GM23338 (cell line): ENCODE results near the gene B3GALNT1. TPM values are rescaled to one million over a fixed set of nuclear protein-coding genes. Genes with fewer than 3 reads are reported as not detected.

Experiments
- ATAC-seq: fragments of 200-7000 bp; cut with Tn5 transposase; 3 replicates; pipeline ENCODE4 v1.9.1; 2020
- DNase-seq: peaks from one replicate; pipeline ENCODE4 v3.0.0-alpha.2; 2015; ENCODE audit warnings: low spot score
- H2AFZ ChIP-seq: fragments of 200-600 bp; sonication (generic); 2 replicates; pipeline ENCODE4 v1.8.0; 2016; ENCODE audit warnings: antibody characterized with exemption, mild to moderate bottlenecking, moderate library complexity
- H3F3A ChIP-seq: fragments of 200-600 bp; sonication (generic); replicated peaks from 2 replicates; pipeline ENCODE4 v1.8.0; 2017; ENCODE audit warnings: antibody characterized with exemption, mixed run types, low read depth
- H3K27ac ChIP-seq: fragments of 200-600 bp; sonication (generic); 2 replicates; pipeline ENCODE4 v1.6.1; 2016; ENCODE audit warnings: low read depth
- H3K27me3 ChIP-seq: fragments of 200-600 bp; sonication (generic); 2 replicates; pipeline ENCODE4 v1.8.0; 2016; ENCODE audit warnings: mild to moderate bottlenecking, mixed run types, moderate library complexity; ENCODE audit not compliant: insufficient read depth
- H3K36me3 ChIP-seq: fragments of 200-600 bp; sonication (generic); 2 replicates; pipeline ENCODE4 v1.8.0; 2016; ENCODE audit warnings: mild to moderate bottlenecking; ENCODE audit not compliant: insufficient read depth
- H3K4me1 ChIP-seq: fragments of 200-600 bp; sonication (generic); 2 replicates; pipeline ENCODE4 v1.8.0; 2016; ENCODE audit warnings: mild to moderate bottlenecking, moderate library complexity; ENCODE audit not compliant: insufficient read depth
- H3K4me2 ChIP-seq: fragments of 200-600 bp; sonication (generic); 2 replicates; pipeline ENCODE4 v1.7.1; 2017; ENCODE audit warnings: mixed run types
- H3K4me3 ChIP-seq: fragments of 200-600 bp; sonication (generic); 2 replicates; pipeline ENCODE4 v1.6.1; 2016; ENCODE audit warnings: mixed run types
- H3K79me2 ChIP-seq: fragments of 200-600 bp; sonication (generic); replicated peaks from 2 replicates; pipeline ENCODE4 v1.8.0; 2017; ENCODE audit warnings: mild to moderate bottlenecking; ENCODE audit not compliant: insufficient read depth
- H3K9me2 ChIP-seq: fragments of 200-600 bp; sonication (generic); 2 replicates; pipeline ENCODE4 v1.8.0; 2017; ENCODE audit not compliant: insufficient read depth
- H4K20me1 ChIP-seq: fragments of 200-600 bp; sonication (generic); replicated peaks from 2 replicates; pipeline ENCODE4 v1.8.0; 2017; ENCODE audit warnings: mild to moderate bottlenecking; ENCODE audit not compliant: insufficient read depth
- H3K27ac Mint-ChIP-seq: 2 replicates; pipeline ENCODE4 v1.8.0; 2020; ENCODE audit warnings: inconsistent platforms, mild to moderate bottlenecking, moderate library complexity, mixed read lengths
- H3K27me3 Mint-ChIP-seq: 3 replicates; pipeline ENCODE4 v1.8.0; 2022; ENCODE audit warnings: low read depth, mild to moderate bottlenecking, moderate library complexity, mixed read lengths, inconsistent platforms; ENCODE audit not compliant: insufficient read depth, poor library complexity
- H3K36me3 Mint-ChIP-seq: 3 replicates; pipeline ENCODE4 v1.8.0; 2021; ENCODE audit warnings: low read depth, mild to moderate bottlenecking, inconsistent platforms, moderate library complexity, mixed read lengths
- H3K4me1 Mint-ChIP-seq: 3 replicates; pipeline ENCODE4 v1.8.0; 2020; ENCODE audit warnings: mild to moderate bottlenecking, inconsistent platforms, mixed read lengths
- H3K4me3 Mint-ChIP-seq: 3 replicates; pipeline ENCODE4 v1.8.0; 2021; ENCODE audit warnings: moderate library complexity, mild to moderate bottlenecking, inconsistent platforms, mixed read lengths
- H3K9me3 Mint-ChIP-seq: 3 replicates; pipeline ENCODE4 v1.8.0; 2020; ENCODE audit warnings: moderate library complexity, mild to moderate bottlenecking, inconsistent platforms, mixed read lengths
- CREB1 ChIP-seq: fragments of 250-450 bp; sonication (Bioruptor Pico); IDR thresholded peaks from 2 replicates; pipeline ENCODE4 v1.5.0; 2020; ENCODE audit warnings: low read depth, mild to moderate bottlenecking, moderate library complexity
- CTCF ChIP-seq, 2 experiments: fragments of 200-600 bp in 1 of 2; sonication (generic) in 1 of 2; conservative IDR thresholded peaks; 2 replicates each; pipeline versions ENCODE4 v1.5.1 to v1.6.1; 2016 to 2017; ENCODE audit warnings: antibody characterized with exemption in 2 of 2, low read depth in 2 of 2, mild to moderate bottlenecking in 2 of 2, moderate library complexity in 1 of 2
- ETS1 ChIP-seq: IDR thresholded peaks from 2 replicates; pipeline ENCODE4 v1.6.1; 2016; ENCODE audit warnings: antibody characterized with exemption
- EZH2 ChIP-seq: fragments of 200-600 bp; sonication (generic); IDR thresholded peaks from one replicate; pipeline ENCODE4 v1.8.0; 2017; ENCODE audit warnings: antibody characterized with exemption, mild to moderate bottlenecking, low read depth; ENCODE audit not compliant: unreplicated experiment
- EZH2phosphoT487 ChIP-seq: fragments of 200-600 bp; sonication (generic); IDR thresholded peaks from one replicate; pipeline ENCODE4 v1.8.1; 2018; ENCODE audit warnings: antibody characterized with exemption; ENCODE audit not compliant: unreplicated experiment
- NANOG ChIP-seq: IDR thresholded peaks from 2 replicates; pipeline ENCODE4 v1.6.1; 2016; ENCODE audit warnings: antibody characterized with exemption, borderline replicate concordance
- POLR2AphosphoS5 ChIP-seq: IDR thresholded peaks from 2 replicates; pipeline ENCODE4 v1.6.1; 2016; ENCODE audit warnings: antibody characterized with exemption, low read depth
- REST ChIP-seq: IDR thresholded peaks from one replicate; pipeline ENCODE4 v1.6.1; 2018; ENCODE audit warnings: antibody characterized with exemption; ENCODE audit not compliant: unreplicated experiment
- ZNF114 ChIP-seq: fragments of 250-450 bp; sonication (Bioruptor Pico); IDR thresholded peaks from 2 replicates; pipeline ENCODE4 v1.5.0; 2020; ENCODE audit warnings: mild to moderate bottlenecking, moderate library complexity
- ZNF331 ChIP-seq: fragments of 250-450 bp; sonication (Bioruptor Pico); IDR thresholded peaks from 2 replicates; pipeline ENCODE4 v1.5.0; 2020; ENCODE audit warnings: low read depth, mild to moderate bottlenecking, moderate library complexity
- ZNF462 ChIP-seq: fragments of 250-450 bp; sonication (Bioruptor Pico); IDR thresholded peaks from 2 replicates; pipeline ENCODE4 v1.5.0; 2020; ENCODE audit warnings: mild to moderate bottlenecking, moderate library complexity
- polyA plus RNA-seq: library from polyadenylated mRNA; unstranded; fragments of >200 nt; fragmentation: Nextera tagmentation; extraction: Ambion mirVana; gene quantifications from 2 replicates; pipeline ENCODE4 v1.2.1, GENCODE V29; 2016
- total RNA-seq: library from RNA; depleted of rRNA; stranded (reverse); fragments of >200 nt; shearing (Covaris generic); gene quantifications from 2 replicates; pipeline ENCODE4 v1.2.3, GENCODE V29; 2014

B3GALNT1 gene
- total and polyA plus RNA-seq, 2 experiments from 2014 or later = 3.3 to 5.9 TPM

- TF ChIP-seq ZNF462 (CRISPR knock-in tag) = no peak
- TF ChIP-seq EZH2 = no peak
- no peak for TF ChIP-seq NANOG
- no peak for TF ChIP-seq ETS1
- no peak for TF ChIP-seq CREB1 (CRISPR knock-in tag)
- no peak for TF ChIP-seq ZNF114 (CRISPR knock-in tag)
- TF ChIP-seq POLR2AphosphoS5 = no peak
- TF ChIP-seq EZH2phosphoT487 = no peak
Observed at GRCh38 chr3:161042023-161042501, 63.1 kb downstream of the B3GALNT1 start (continued).

- no peak overlapping the region for H3K27ac ChIP-seq
- Mint-ChIP-seq H3K4me3 (no peak overlapping the region), H3K27me3 (peaks cover 3% of the 10 kb centered on the region), H3K36me3 (peaks cover 9% of the 10 kb centered on the region; the same call in 2 of the 3 replicates), H3K4me1 (peaks cover 13% of the 10 kb centered on the region; the same call in 2 of the 3 replicates), H3K27ac (no peak overlapping the region), H3K9me3 (peaks cover 6% of the 10 kb centered on the region; the same call in 2 of the 3 replicates)
- H3K27me3 ChIP-seq = no peaks in the 10 kb centered on the region
- no peaks in the 10 kb centered on the region for H3K79me2 ChIP-seq
- no peaks in the 10 kb centered on the region for H3F3A ChIP-seq
- H3K9me2 ChIP-seq = peaks cover 5% of the 10 kb centered on the region; the same call in 1 of the 2 replicates
- H2AFZ ChIP-seq = no peak overlapping the region
- peaks cover 8% of the 10 kb centered on the region; the same call in 1 of the 2 replicates for H3K4me1 ChIP-seq
- ATAC-seq (no peak), DNase-seq (no peak)
- no peaks in the 10 kb centered on the region for H3K36me3 ChIP-seq
- no peaks in the 10 kb centered on the region for H4K20me1 ChIP-seq
- no peak overlapping the region for H3K4me3 ChIP-seq
- no peak overlapping the region for H3K4me2 ChIP-seq
- no peak for TF ChIP-seq EZH2phosphoT487
- TF ChIP-seq NANOG = no peak
- TF ChIP-seq CREB1 (CRISPR knock-in tag) = no peak
- TF ChIP-seq CTCF (conservative IDR thresholded peaks at IDR 0.05; ENCODE audit: low read depth in 2 of 2) = no peak
- no peak for TF ChIP-seq ZNF331
- no peak for TF ChIP-seq REST
- TF ChIP-seq ETS1 = no peak
Observed at GRCh38 chr3:161038725-161039124, 66.4 kb downstream of the B3GALNT1 start.
